Gastrocnemius medialis (tissue), 4 donors: ENCODE data around the gene USP2. TPM values are rescaled to one million over a fixed set of nuclear protein-coding genes. Genes with fewer than 3 reads are reported as not detected.

ENCODE experiments used
- ATAC-seq, 2 donors: fragments of 150-250 bp; one replicate each; pipeline ENCODE4 v1.9.1; 2016
- DNase-seq, 2 donors: peaks; one replicate each; pipeline ENCODE4 v3.0.0-alpha.2; 2019
- H3K27ac ChIP-seq, 4 donors: fragments of 200-600 bp; sonication (generic); 1 replicate in 1 of 4; 2 replicates in 3 of 4; pipeline ENCODE4 v1.5.1; 2016 to 2018; ENCODE audit warnings: mild to moderate bottlenecking in 2 of 4, moderate library complexity in 1 of 4
- H3K27me3 ChIP-seq, 3 donors: fragments of 200-600 bp; sonication (generic) in 2 of 3; 1 replicate in 1 of 3; 2 replicates in 2 of 3; pipeline versions ENCODE4 v1.5.1 to v1.6.0; 2016 to 2019; ENCODE audit warnings: mild to moderate bottlenecking in 1 of 3, moderate library complexity in 1 of 3
- H3K36me3 ChIP-seq, 2 donors: fragments of 200-600 bp; sonication (generic) in 1 of 2; one replicate each; pipeline ENCODE4 v1.5.1; 2017 to 2018
- H3K4me1 ChIP-seq, 2 donors: fragments of 200-600 bp; sonication (generic) in 1 of 2; one replicate each; pipeline ENCODE4 v1.5.1; 2016 to 2017; ENCODE audit warnings: mild to moderate bottlenecking in 2 of 2
- H3K4me3 ChIP-seq, 4 donors: fragments of 200-600 bp; sonication (generic) in 3 of 4; 1 replicate in 1 of 4; 2 replicates in 3 of 4; pipeline ENCODE4 v1.5.1; 2016 to 2019; ENCODE audit warnings: mild to moderate bottlenecking in 2 of 4
- H3K9me3 ChIP-seq, 3 donors: fragments of 200-600 bp; sonication (generic) in 2 of 3; 1 replicate in 1 of 3; 2 replicates in 2 of 3; pipeline ENCODE4 v1.5.1; 2016 to 2019
- CTCF ChIP-seq, 5 experiments: fragments of 450-650 bp in 3 of 5; fragments of 200-600 bp in 2 of 5; sonication (generic) in 2 of 5; IDR thresholded peaks in 4 of 5; conservative IDR thresholded peaks in 1 of 5; 1 replicate in 4 of 5; 2 replicates in 1 of 5; pipeline ENCODE4 v1.5.1; 2016 to 2019; ENCODE audit warnings: antibody characterized with exemption in 5 of 5, mild to moderate bottlenecking in 3 of 5, moderate library complexity in 3 of 5
- POLR2A ChIP-seq, 2 donors: fragments of 450-650 bp; IDR thresholded peaks; one replicate each; pipeline ENCODE4 v1.6.1; 2017; ENCODE audit warnings: antibody characterized with exemption in 2 of 2, mild to moderate bottlenecking in 2 of 2, moderate library complexity in 2 of 2
- in situ Hi-C, 4 donors: fragments of 200-750 bp; cut with MboI; loops; one replicate each; pipeline versions ENCODE4 v1.15.0 to v1.8.0; 2017; ENCODE audit warnings: low sequenced_read_pairs in 4 of 4
- intact Hi-C: fragments of 100-400 bp; cut with DNase I; formaldehyde crosslinking; loops from one replicate; pipeline ENCODE4 v1.15.1; 2023; ENCODE audit warnings: low total_unique reads
- total RNA-seq, 4 donors: library from RNA; depleted of rRNA; stranded (reverse); fragments of >200 nt; gene quantifications; one replicate each; pipeline versions ENCODE4 v1.1.0 to v1.2.3, GENCODE V29; 2016

USP2 gene
- total RNA-seq, 4 donors from 2014 or later, result 19.4 to 105 (median 46.0) TPM

DNA sequence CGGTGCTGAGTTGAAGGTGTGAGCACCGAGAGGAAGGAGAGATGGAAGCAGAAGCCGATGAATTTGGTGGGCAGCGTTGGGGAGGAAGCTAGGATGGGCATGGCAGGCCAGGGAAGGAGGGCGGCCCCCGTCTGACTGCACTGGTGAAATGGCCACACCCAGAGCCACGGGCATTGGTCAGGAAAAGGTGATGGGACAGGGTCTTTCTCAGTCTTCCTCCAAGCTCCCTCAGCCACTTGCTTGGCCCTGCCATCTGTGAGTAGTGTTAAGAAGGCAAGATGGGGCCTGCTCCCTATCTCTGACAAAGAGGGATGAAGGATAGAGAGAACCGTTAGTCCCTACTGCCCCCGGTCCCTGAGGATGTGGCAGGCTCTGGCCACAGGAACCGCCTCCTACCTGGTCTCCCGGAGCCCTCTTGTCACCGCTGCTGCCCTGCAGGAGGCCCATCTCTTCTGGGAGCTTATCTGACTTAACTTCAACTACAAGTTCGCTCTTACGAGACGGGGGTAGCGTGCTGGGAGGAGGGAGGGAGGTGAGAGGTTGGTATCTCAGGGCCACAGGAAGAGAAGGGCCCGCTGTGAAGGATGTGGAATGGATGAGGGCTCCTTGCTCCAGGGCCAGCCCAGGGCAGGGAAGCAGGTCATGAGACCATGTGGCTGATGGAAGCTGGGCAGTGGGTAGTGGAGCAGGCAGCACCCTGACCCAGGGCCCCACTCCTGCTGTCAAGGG lies 71.4 kb downstream of the USP2 start:
- no peaks in the 10 kb centered on the region for H3K36me3 ChIP-seq
- intact Hi-C loops, result loop anchor here (5.0 to 10.0 kb wide), 2 partner anchors 143 to 1035 kb away; partner anchors contain the start of gene NLRX1
- H3K27me3 ChIP-seq, result no peaks in the 10 kb centered on the region
- H3K4me3 ChIP-seq, result no peak overlapping the region
- no peaks in the 10 kb centered on the region for H3K9me3 ChIP-seq
- in situ Hi-C loops, result no loop called here
- no peak for DNase-seq
- peaks cover 19 to 24% of the 10 kb centered on the region in 2 donors for H3K4me1 ChIP-seq
- TF ChIP-seq CTCF (IDR thresholded peaks at IDR 0.05 in 4 of 5, conservative IDR thresholded peaks at IDR 0.05 in 1 of 5) (no peak), POLR2A (IDR thresholded peaks at IDR 0.05) (no peak)
- no peak for ATAC-seq
- peak overlapping the region in 3 of 4 donors; percentile 12 to 59 (median 52) for H3K27ac ChIP-seq

- intact Hi-C loops, result loop anchor here (5.0 to 10.0 kb wide), 2 partner anchors 142 to 1035 kb away; partner anchors contain the start of gene NLRX1
- Histone ChIP-seq H3K9me3 (no peaks in the 10 kb centered on the region), H3K36me3 (no peaks in the 10 kb centered on the region), H3K27me3 (no peaks in the 10 kb centered on the region), H3K4me1 (peaks cover 19 to 25% of the 10 kb centered on the region in 2 donors), H3K27ac (peak overlapping the region in 2 of 4 donors; percentile 52 to 59), H3K4me3 (no peak overlapping the region)
- no peak for DNase-seq
- in situ Hi-C loops, result no loop called here
- no peak for TF ChIP-seq POLR2A (IDR thresholded peaks at IDR 0.05)
- no peak for TF ChIP-seq CTCF (IDR thresholded peaks at IDR 0.05 in 4 of 5, conservative IDR thresholded peaks at IDR 0.05 in 1 of 5)
- no peak for ATAC-seq
Observed at GRCh38 chr11:119309411-119309810, 72.1 kb downstream of the USP2 start.

DNA sequence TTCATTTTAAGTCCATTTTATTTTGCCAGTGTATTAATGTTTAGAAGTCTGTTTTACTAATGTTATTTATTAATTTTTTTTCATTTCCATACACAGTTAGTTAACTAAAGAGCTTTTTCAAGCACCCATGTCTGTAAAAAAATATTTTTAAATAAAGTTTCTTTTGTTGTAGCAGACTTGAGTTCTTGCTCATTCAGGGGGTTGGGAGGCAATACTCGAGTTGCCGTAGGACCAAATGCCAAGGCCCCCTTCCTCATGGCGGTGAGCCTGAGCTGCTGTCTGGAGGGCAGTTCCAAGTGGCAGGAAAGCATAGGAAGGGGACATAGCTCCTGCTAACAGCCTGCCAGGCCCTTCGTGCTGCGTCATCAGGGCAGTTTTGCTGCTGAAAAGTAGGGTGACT lies 73.5 kb downstream of the USP2 start:
- Histone ChIP-seq H3K9me3 (no peaks in the 10 kb centered on the region), H3K36me3 (no peaks in the 10 kb centered on the region), H3K4me3 (no peak overlapping the region), H3K27ac (peak overlapping the region; percentile 4 to 74 (median 66)), H3K4me1 (peaks cover 31 to 39% of the 10 kb centered on the region in 2 donors), H3K27me3 (no peaks in the 10 kb centered on the region)
- intact Hi-C loops (loop anchor here (5.0 to 10.0 kb wide), 2 partner anchors 141 to 1037 kb away; partner anchors contain the start of gene NLRX1), in situ Hi-C loops (no loop called here)
- no peak for TF ChIP-seq CTCF (IDR thresholded peaks at IDR 0.05 in 4 of 5, conservative IDR thresholded peaks at IDR 0.05 in 1 of 5)
- TF ChIP-seq POLR2A (IDR thresholded peaks at IDR 0.05), result no peak
- DNase-seq, result no peak
- no peak for ATAC-seq

DNA sequence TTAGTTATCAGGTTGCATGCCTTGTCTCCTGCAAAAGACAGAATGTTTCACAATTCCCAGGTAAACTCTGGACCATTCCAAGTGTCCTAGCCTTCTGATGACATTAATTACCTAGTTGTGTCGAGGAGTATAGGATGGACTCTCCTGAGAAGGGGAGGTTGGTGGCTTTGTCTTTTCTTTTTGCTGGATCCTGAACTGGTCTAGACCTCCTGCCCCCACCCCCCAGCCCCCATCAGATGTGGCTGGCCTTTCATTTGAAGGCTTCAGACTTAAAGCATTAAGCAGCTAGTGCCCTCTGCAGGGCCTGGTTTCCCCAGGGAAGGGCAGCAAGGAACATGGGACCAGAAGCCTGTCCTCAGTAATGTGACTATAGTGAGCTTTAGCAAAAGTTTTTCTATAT lies 74.3 kb downstream of the USP2 start:
- H3K27ac ChIP-seq, result peak overlapping the region; percentile 63 to 74 (median 71)
- intact Hi-C loops (loop anchor here (5.0 to 10.0 kb wide), 2 partner anchors 140 to 1038 kb away; partner anchors contain the start of gene NLRX1), in situ Hi-C loops (no loop called here)
- H3K4me3 ChIP-seq, result no peak overlapping the region
- DNase-seq (no peak), ATAC-seq (no peak)
- TF ChIP-seq CTCF (IDR thresholded peaks at IDR 0.05 in 4 of 5, conservative IDR thresholded peaks at IDR 0.05 in 1 of 5) (peak in 1 of 5 experiments; percentile 19), POLR2A (IDR thresholded peaks at IDR 0.05) (no peak)
- no peaks in the 10 kb centered on the region for H3K9me3 ChIP-seq
- no peaks in the 10 kb centered on the region for H3K36me3 ChIP-seq
- no peaks in the 10 kb centered on the region for H3K27me3 ChIP-seq
- peaks cover 37 to 42% of the 10 kb centered on the region in 2 donors for H3K4me1 ChIP-seq
